ENCODE data around the gene SYNPO. TPM values are rescaled to one million over a fixed set of nuclear protein-coding genes. Genes with fewer than 3 reads are reported as not detected.

The SYNPO gene
- total RNA-seq, 2 donors from 2014 or later = 32.4 to 62.9 TPM

DNA sequence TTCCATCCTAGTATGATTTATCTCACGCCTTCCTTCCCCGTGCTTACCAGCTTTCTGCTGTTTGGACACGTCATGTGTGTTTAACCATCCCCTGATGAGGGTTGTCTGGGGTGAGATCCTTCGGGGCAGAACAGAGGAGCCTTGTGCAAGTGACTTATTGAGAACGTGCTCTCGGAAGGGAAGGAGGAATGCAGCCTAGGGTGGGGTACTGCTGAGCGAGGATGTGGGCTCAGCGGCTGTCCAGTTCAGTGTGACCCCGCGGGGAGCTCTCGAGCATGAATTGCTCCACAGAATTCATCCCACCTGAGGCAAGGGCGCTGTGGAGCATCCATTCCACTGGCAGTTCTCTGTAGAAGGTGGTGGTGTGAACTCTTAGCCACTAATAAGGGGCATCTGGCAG lies 24.6 kb downstream of the SYNPO start:
- no peaks in the 10 kb centered on the region for H3K4me1 ChIP-seq
- no peak overlapping the region for H3K4me3 ChIP-seq
- TF ChIP-seq, protein P1, sequence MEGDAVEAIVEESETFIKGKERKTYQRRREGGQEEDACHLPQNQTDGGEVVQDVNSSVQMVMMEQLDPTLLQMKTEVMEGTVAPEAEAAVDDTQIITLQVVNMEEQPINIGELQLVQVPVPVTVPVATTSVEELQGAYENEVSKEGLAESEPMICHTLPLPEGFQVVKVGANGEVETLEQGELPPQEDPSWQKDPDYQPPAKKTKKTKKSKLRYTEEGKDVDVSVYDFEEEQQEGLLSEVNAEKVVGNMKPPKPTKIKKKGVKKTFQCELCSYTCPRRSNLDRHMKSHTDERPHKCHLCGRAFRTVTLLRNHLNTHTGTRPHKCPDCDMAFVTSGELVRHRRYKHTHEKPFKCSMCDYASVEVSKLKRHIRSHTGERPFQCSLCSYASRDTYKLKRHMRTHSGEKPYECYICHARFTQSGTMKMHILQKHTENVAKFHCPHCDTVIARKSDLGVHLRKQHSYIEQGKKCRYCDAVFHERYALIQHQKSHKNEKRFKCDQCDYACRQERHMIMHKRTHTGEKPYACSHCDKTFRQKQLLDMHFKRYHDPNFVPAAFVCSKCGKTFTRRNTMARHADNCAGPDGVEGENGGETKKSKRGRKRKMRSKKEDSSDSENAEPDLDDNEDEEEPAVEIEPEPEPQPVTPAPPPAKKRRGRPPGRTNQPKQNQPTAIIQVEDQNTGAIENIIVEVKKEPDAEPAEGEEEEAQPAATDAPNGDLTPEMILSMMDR (IDR thresholded peaks at IDR 0.05) = no peak
- H3K9ac ChIP-seq (ENCODE audit: low read depth in 2 of 2, low read length in 2 of 2) = no peak overlapping the region
- intact Hi-C loops (cut with DNase I) = no loop called here
- H3K36me3 ChIP-seq = no peaks in the 10 kb centered on the region
- H3K9me3 ChIP-seq = no peaks in the 10 kb centered on the region
- no peak overlapping the region for H3K27ac ChIP-seq
- no peak for DNase-seq
- H3K27me3 ChIP-seq = no peaks in the 10 kb centered on the region

DNA sequence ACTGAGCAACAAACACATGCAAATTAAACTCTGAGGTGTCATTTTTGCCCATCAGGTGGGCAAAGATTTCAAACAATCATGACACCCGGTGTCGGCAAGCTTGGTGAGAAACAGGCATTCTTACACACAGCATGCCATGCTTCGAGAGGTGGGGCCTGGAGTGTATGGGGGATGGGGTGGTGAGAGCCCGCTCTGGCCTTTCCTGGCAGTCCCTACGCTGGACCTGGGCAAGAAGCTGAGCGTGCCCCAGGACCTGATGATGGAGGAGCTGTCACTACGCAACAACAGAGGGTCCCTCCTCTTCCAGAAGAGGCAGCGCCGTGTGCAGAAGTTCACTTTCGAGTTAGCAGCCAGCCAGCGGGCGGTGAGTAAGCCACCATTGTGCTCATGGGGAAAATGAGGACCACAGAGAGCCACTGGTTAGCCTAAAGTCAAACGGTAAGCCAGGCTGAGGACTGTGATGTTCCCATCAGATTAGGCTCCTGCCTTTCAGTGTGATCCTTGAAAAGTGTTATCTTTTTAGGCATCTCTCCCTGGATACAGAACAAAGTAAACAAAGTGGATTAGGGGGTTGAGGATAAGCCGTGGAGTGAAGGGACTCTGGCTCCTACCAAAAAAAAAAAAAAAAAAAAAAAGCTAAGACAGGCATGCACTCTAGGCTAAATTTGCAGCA lies 30.0 kb downstream of the SYNPO start:
- intact Hi-C loops (cut with DNase I) = no loop called here
- Histone ChIP-seq H3K27me3 (peaks cover 16% of the 10 kb centered on the region), H3K36me3 (no peaks in the 10 kb centered on the region), H3K4me1 (no peaks in the 10 kb centered on the region), H3K9ac (ENCODE audit: low read depth in 2 of 2, low read length in 2 of 2) (no peak overlapping the region), H3K4me3 (no peak overlapping the region), H3K27ac (no peak overlapping the region), H3K9me3 (no peaks in the 10 kb centered on the region)
- DNase-seq = no peak
- TF ChIP-seq, protein P1 (IDR thresholded peaks at IDR 0.05) = no peak

- Histone ChIP-seq H3K27ac (no peak overlapping the region), H3K4me3 (no peak overlapping the region), H3K36me3 (no peaks in the 10 kb centered on the region), H3K27me3 (peaks cover 16% of the 10 kb centered on the region), H3K4me1 (no peaks in the 10 kb centered on the region), H3K9me3 (no peaks in the 10 kb centered on the region), H3K9ac (ENCODE audit: low read depth in 2 of 2, low read length in 2 of 2) (no peak overlapping the region)
- TF ChIP-seq, protein P1 (IDR thresholded peaks at IDR 0.05) = no peak
- intact Hi-C loops (cut with DNase I) = no loop called here
- no peak for DNase-seq
These were observed 30.5 kb downstream of the SYNPO start for GRCh38 chr5:150670948-150671310.

DNA sequence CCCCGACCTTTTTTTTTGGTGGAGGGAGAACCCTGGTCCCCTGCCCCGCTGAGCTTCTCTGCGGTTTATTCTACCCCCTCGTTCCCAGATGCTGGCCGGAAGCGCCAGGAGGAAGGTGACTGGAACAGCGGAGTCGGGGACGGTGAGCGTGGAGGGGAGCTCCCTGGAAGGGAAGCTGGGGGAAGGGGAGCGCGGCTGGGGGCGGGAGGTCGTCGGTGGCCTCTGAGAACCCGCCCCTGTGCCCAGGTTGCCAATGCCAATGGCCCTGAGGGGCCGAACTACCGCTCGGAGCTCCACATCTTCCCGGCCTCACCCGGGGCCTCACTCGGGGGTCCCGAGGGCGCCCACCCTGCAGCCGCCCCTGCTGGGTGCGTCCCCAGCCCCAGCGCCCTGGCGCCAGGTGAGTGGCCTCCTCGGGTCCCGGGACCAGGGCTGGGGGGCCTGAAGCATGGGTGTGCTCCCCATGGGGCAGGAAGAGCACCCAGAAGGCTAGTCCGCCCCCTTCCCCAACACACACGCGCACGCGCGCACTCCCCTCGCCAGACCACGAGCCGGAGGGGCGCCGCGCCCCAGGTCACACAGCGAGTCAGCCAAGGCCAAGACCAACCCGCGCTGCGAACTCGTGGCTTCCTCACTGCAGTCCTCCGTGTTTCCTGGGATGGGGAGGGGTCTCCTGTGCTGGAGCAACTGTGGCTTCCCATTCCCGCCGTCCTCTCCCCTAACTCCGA lies 31.2 kb downstream of the SYNPO start:
- peak overlapping the region; percentile 38 for H3K4me3 ChIP-seq
- DNase-seq = no peak
- H3K9me3 ChIP-seq = no peaks in the 10 kb centered on the region
- no peaks in the 10 kb centered on the region for H3K4me1 ChIP-seq
- no peak overlapping the region for H3K27ac ChIP-seq
- TF ChIP-seq, protein P1 (IDR thresholded peaks at IDR 0.05) = no peak
- intact Hi-C loops (cut with DNase I) = no loop called here
- H3K27me3 ChIP-seq = peaks cover 16% of the 10 kb centered on the region
- H3K36me3 ChIP-seq = no peaks in the 10 kb centered on the region
- H3K9ac ChIP-seq (ENCODE audit: low read depth in 2 of 2, low read length in 2 of 2) = peak overlapping the region; percentile 46 to 48

DNA sequence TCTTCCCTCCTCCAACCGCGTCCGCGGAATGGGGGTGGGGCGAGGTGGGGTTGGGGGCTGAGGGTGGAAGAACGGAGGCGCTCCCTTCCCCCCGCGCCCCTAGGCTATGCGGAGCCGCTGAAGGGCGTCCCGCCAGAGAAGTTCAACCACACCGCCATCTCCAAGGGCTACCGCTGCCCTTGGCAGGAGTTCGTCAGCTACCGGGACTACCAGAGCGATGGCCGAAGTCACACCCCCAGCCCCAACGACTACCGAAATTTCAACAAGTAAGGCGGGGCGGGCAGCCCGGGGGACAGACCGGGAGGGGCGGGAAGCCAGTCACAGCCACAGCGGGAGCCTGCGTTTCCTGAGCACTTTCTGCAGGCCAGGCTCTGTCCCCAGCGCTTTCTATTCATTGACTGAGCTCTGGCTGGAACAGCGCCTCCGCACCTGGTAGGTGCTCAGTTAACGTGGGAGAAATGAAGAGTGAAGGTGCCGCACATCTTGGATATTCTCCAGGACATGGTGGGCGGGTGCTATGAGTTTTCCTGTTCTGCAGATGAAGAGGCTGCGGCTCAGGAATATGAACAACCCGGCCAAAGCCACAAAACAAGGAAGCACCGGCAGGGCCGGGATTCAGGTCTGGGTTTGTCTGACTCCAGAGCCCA lies 31.9 kb downstream of the SYNPO start:
- no peaks in the 10 kb centered on the region for H3K36me3 ChIP-seq
- H3K27ac ChIP-seq = no peak overlapping the region
- no peaks in the 10 kb centered on the region for H3K4me1 ChIP-seq
- H3K9ac ChIP-seq (ENCODE audit: low read depth in 2 of 2, low read length in 2 of 2) = peak overlapping the region; percentile 46 to 48
- no peaks in the 10 kb centered on the region for H3K9me3 ChIP-seq
- TF ChIP-seq, protein P1 (IDR thresholded peaks at IDR 0.05) = no peak
- H3K27me3 ChIP-seq = peaks cover 16% of the 10 kb centered on the region
- peak; percentile 52 for DNase-seq
- intact Hi-C loops (cut with DNase I) = no loop called here
- H3K4me3 ChIP-seq = peak overlapping the region; percentile 38

All from colonic mucosa (tissue), 4 donors.